ENCODE measurements around the gene DAP3.
"Not testable (repeated sequence)": the region's sequence is repeated elsewhere in the genome, so short reads cannot be mapped to it uniquely, and the experiment has no call there.

GRCh38 chr1:155715056-155715455, 26.2 kb downstream of the DAP3 start:
- TF ChIP-seq, protein P1, sequence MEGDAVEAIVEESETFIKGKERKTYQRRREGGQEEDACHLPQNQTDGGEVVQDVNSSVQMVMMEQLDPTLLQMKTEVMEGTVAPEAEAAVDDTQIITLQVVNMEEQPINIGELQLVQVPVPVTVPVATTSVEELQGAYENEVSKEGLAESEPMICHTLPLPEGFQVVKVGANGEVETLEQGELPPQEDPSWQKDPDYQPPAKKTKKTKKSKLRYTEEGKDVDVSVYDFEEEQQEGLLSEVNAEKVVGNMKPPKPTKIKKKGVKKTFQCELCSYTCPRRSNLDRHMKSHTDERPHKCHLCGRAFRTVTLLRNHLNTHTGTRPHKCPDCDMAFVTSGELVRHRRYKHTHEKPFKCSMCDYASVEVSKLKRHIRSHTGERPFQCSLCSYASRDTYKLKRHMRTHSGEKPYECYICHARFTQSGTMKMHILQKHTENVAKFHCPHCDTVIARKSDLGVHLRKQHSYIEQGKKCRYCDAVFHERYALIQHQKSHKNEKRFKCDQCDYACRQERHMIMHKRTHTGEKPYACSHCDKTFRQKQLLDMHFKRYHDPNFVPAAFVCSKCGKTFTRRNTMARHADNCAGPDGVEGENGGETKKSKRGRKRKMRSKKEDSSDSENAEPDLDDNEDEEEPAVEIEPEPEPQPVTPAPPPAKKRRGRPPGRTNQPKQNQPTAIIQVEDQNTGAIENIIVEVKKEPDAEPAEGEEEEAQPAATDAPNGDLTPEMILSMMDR (IDR thresholded peaks at IDR 0.05): not testable (repeated sequence)
- not testable (repeated sequence) for TF ChIP-seq EZH2 (IDR thresholded peaks at IDR 0.05; ENCODE audit: borderline replicate concordance, insufficient read depth, low read depth, low read length, poor library complexity, severe bottlenecking)
